Measurements from ENCODE around the gene TTYH1.

The TTYH1 gene

GRCh38 chr19:54480051-54480450 is 64.8 kb downstream of the TTYH1 start:
- no peak for DNase-seq (ENCODE audit: low spot score)

- peak; percentile 71 for DNase-seq (ENCODE audit: low spot score)
Measured at GRCh38 chr19:54481326-54481930, 66.2 kb downstream of the TTYH1 start.

DNA sequence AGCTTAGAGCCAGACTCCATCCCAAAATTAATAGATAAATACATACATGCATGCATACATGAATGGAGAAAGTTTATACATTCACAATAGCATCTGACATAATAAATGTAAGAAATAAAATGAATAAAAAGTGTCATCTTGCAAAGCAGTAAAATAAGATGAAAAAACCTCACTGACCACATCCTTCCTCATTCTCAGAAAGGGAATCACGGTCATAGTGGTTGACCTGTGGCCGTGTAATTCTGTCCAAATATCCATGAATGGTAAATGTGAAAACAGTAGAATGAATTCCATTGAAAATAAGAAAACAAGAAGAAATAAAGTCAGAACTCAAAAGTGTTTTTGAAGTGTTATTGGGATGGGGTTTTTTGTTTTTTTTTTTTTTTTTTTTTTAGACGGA is 67.6 kb downstream of the TTYH1 start:
- no peak for DNase-seq (ENCODE audit: low spot score)

DNA sequence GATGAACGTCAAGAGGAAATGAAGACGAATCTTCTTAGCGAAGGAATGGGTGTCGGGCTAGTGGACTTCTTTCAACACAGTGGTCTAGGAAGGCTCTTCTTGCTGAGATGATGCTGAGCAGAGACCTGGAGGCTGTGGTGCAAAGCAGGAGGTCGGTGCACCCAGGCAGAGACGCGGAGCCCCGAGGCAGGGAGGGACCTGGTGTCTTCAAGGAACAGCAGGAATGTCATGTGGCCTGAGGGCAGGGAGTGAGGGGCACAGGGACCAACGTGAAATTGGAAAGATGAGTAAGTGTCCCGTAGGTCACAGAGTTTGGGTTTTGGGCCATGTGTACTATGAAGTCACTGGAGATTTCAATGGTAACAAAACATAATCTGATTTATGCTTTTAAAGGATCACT is 69.2 kb downstream of the TTYH1 start:
- DNase-seq (ENCODE audit: low spot score): no peak

DNA sequence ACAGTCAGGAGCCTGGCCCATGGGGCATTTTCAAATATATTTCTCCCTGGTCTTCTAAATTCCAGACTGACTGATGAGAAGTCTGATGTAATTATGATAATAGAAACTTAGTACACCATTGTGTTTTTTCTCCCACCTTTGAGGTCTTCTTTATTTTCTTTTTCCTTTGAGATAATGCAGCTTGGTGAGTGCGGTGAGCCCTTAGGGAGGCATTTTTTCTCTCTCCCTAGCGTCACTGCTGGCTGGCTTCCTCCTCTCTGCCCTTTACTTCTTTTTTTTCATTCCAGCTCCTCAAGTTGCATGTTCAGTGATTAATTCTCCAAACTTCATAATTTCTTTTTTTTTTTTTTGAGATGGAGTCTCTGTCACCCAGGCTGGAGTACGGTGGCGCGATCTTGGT is 70.6 kb downstream of the TTYH1 start:
- no peak for DNase-seq (ENCODE audit: low spot score)

All from Ammon's horn (tissue), 1 donor.